ENCODE measurements around the gene ACTN1. TPM values are rescaled to one million over a fixed set of nuclear protein-coding genes. Genes with fewer than 3 reads are reported as not detected.
A peak's percentile ranks its signal among the peaks of the same experiment; 100 is the strongest.

The ACTN1 gene
- total RNA-seq, 1 donor from 2014 or later: 209 TPM

- no peak for DNase-seq (ENCODE audit: extremely low spot score in 2 of 2)
- no peaks in the 10 kb centered on the region for H3K36me3 ChIP-seq
These were observed 9.6 kb downstream of the ACTN1 start for GRCh38 chr14:68969278-68970033.

GRCh38 chr14:68968721-68969120 is 10.4 kb downstream of the ACTN1 start:
- no peaks in the 10 kb centered on the region for H3K9me3 ChIP-seq
- TF ChIP-seq POLR2A (IDR thresholded peaks at IDR 0.05): no peak
- TF ChIP-seq POLR2AphosphoS5 (IDR thresholded peaks at IDR 0.05; ENCODE audit: insufficient read depth in 1 of 2, low read depth in 1 of 2): no peak
- TF ChIP-seq CTCF (IDR thresholded peaks at IDR 0.05): no peak
- intact Hi-C loops (cut with DNase I): no loop called here
- H3K27ac ChIP-seq: peak overlapping the region; percentile 67
- no peak overlapping the region for H3K4me3 ChIP-seq
- peaks cover 73% of the 10 kb centered on the region for H3K4me1 ChIP-seq
- H3K27me3 ChIP-seq: no peaks in the 10 kb centered on the region
- DNase-seq (ENCODE audit: extremely low spot score in 2 of 2): no peak
- no peaks in the 10 kb centered on the region for H3K36me3 ChIP-seq

More at GRCh38 chr14:68969278-68970033, 9.6 kb downstream of the ACTN1 start:
- Histone ChIP-seq H3K27ac (peak overlapping the region; percentile 67), H3K27me3 (no peaks in the 10 kb centered on the region), H3K4me3 (no peak overlapping the region), H3K4me1 (peaks cover 75% of the 10 kb centered on the region), H3K9me3 (no peaks in the 10 kb centered on the region)
- TF ChIP-seq POLR2AphosphoS5 (IDR thresholded peaks at IDR 0.05; ENCODE audit: insufficient read depth in 1 of 2, low read depth in 1 of 2) (no peak), POLR2A (IDR thresholded peaks at IDR 0.05) (no peak), CTCF (IDR thresholded peaks at IDR 0.05) (no peak)
- intact Hi-C loops (cut with DNase I): loop anchor here (10.0 kb wide), 1 partner anchor 55 kb away; no protein-coding TSS in a partner anchor

GRCh38 chr14:68968051-68968450 is 11.1 kb downstream of the ACTN1 start:
- H3K36me3 ChIP-seq: no peaks in the 10 kb centered on the region
- DNase-seq (ENCODE audit: extremely low spot score in 2 of 2): no peak
- no peaks in the 10 kb centered on the region for H3K9me3 ChIP-seq
- intact Hi-C loops (cut with DNase I): no loop called here
- peaks cover 70% of the 10 kb centered on the region for H3K4me1 ChIP-seq
- no peaks in the 10 kb centered on the region for H3K27me3 ChIP-seq
- TF ChIP-seq POLR2A (IDR thresholded peaks at IDR 0.05): no peak
- no peak for TF ChIP-seq CTCF (IDR thresholded peaks at IDR 0.05)
- H3K27ac ChIP-seq: no peak overlapping the region
- H3K4me3 ChIP-seq: no peak overlapping the region

GRCh38 chr14:68967459-68967940 is 11.6 kb downstream of the ACTN1 start:
- TF ChIP-seq POLR2AphosphoS5 (IDR thresholded peaks at IDR 0.05; ENCODE audit: insufficient read depth in 1 of 2, low read depth in 1 of 2) (no peak), POLR2A (IDR thresholded peaks at IDR 0.05) (no peak), CTCF (IDR thresholded peaks at IDR 0.05) (no peak)
- Histone ChIP-seq H3K4me3 (no peak overlapping the region), H3K4me1 (peaks cover 70% of the 10 kb centered on the region), H3K9me3 (no peaks in the 10 kb centered on the region), H3K27ac (peak overlapping the region; percentile 42), H3K36me3 (no peaks in the 10 kb centered on the region), H3K27me3 (no peaks in the 10 kb centered on the region)
- intact Hi-C loops (cut with DNase I): no loop called here
- DNase-seq (ENCODE audit: extremely low spot score in 2 of 2): no peak

- H3K9me3 ChIP-seq: no peaks in the 10 kb centered on the region
- no peaks in the 10 kb centered on the region for H3K27me3 ChIP-seq
- no peak overlapping the region for H3K4me3 ChIP-seq
- TF ChIP-seq POLR2AphosphoS5 (IDR thresholded peaks at IDR 0.05; ENCODE audit: insufficient read depth in 1 of 2, low read depth in 1 of 2) (no peak), CTCF (IDR thresholded peaks at IDR 0.05) (no peak), POLR2A (IDR thresholded peaks at IDR 0.05) (no peak)
- intact Hi-C loops (cut with DNase I): no loop called here
- DNase-seq (ENCODE audit: extremely low spot score in 2 of 2): no peak
- peak overlapping the region; percentile 42 for H3K27ac ChIP-seq
- H3K36me3 ChIP-seq: no peaks in the 10 kb centered on the region
- peaks cover 73% of the 10 kb centered on the region for H3K4me1 ChIP-seq
These were observed 12.2 kb downstream of the ACTN1 start for GRCh38 chr14:68966872-68967301.
